ENCODE results near the gene MCAM.

GRCh38 chr11:119266063-119266462 is 50.9 kb downstream of the MCAM start:
- TF ChIP-seq ATF3 (CRISPR knock-in tag; conservative IDR thresholded peaks at IDR 0.05) (no peak), CTCF (IDR thresholded peaks at IDR 0.05) (no peak)

All from WTC11 (cell line).